K562 (cell line): ENCODE measurements around the gene IGF1R. TPM values are rescaled to one million over a fixed set of nuclear protein-coding genes. Genes with fewer than 3 reads are reported as not detected.

Experiments used
- ATAC-seq: fragments of 200-7000 bp; cut with Tn5 transposase; 3 replicates; pipeline ENCODE4 v1.9.1; 2020; ENCODE audit warnings: moderate library complexity
- BruUV-seq: library from RNA; stranded (reverse); fragments of 400-500 nt; replicated peaks from 2 replicates; lab custom pipeline; 2021; lab: Mats Ljungman, UMichigan
- CTCF ChIA-PET: fragments of 300-600 bp; formaldehyde crosslinking; extraction: SDS; loops from one replicate; lab custom pipeline; 2021; ENCODE audit warnings: low intra/inter-chr PET ratio; lab: Yijun Ruan, JAX
- POLR2A ChIA-PET: fragments of 300-600, 350-650 bp; sonication (Branson Sonifier 250); formaldehyde crosslinking; extraction: SDS; loops from one replicate; lab custom pipeline; 2021; ENCODE audit warnings: antibody characterized with exemption, inconsistent platforms; lab: Yijun Ruan, JAX
- DNase-seq, 4 experiments: peaks; one replicate each; pipeline versions ENCODE4 v3.0.0 to v3.0.0-alpha.2; 2011 to 2018; ENCODE audit warnings: low spot score in 3 of 4, mixed read lengths in 3 of 4; ENCODE audit errors: extremely low read depth in 1 of 4
- FAIRE-seq: peaks from 2 replicates; lab custom pipeline; 2011; peaks lifted over from hg19 to GRCh38; lab: Jason Lieb, UNC
- H2AFZ ChIP-seq: 2 replicates; pipeline ENCODE4 v1.6.0; 2011; ENCODE audit warnings: low read depth, low read length, control low read depth, inconsistent platforms
- H3K27ac ChIP-seq: fragments of 200-600 bp; 3 replicates; pipeline ENCODE4 v1.8.0; 2011; ENCODE audit warnings: low read depth, mild to moderate bottlenecking, control low read depth, inconsistent platforms, low read length, moderate library complexity, mixed read lengths; ENCODE audit errors: extremely low read depth
- H3K27me3 ChIP-seq, 2 experiments: fragments of 300-600 bp in 1 of 2; 2 replicates in 1 of 2; 3 replicates in 1 of 2; pipeline versions ENCODE4 v1.6.0 to v1.8.0; 2011; ENCODE audit warnings: inconsistent platforms in 2 of 2, low read length in 2 of 2, mild to moderate bottlenecking in 1 of 2, mixed read lengths in 1 of 2, moderate library complexity in 1 of 2; ENCODE audit not compliant: control insufficient read depth in 2 of 2, insufficient read depth in 2 of 2
- H3K36me3 ChIP-seq: fragments of 300-600 bp; 3 replicates; pipeline ENCODE4 v1.8.0; 2011; ENCODE audit warnings: mild to moderate bottlenecking, low read length, inconsistent platforms; ENCODE audit not compliant: control insufficient read depth, insufficient read depth
- H3K4me1 ChIP-seq, 2 experiments: fragments of 200-600 bp in 1 of 2; replicated peaks in 1 of 2; 2 replicates in 1 of 2; 3 replicates in 1 of 2; pipeline versions ENCODE4 v1.5.1 to v1.8.0; 2011; ENCODE audit warnings: inconsistent platforms in 2 of 2, low read length in 2 of 2, mild to moderate bottlenecking in 1 of 2, mixed read lengths in 1 of 2, moderate library complexity in 1 of 2; ENCODE audit not compliant: control insufficient read depth in 2 of 2, insufficient read depth in 2 of 2
- H3K4me2 ChIP-seq: 2 replicates; pipeline ENCODE4 v1.6.1; 2011; ENCODE audit warnings: low read length, control low read depth, inconsistent platforms, mixed read lengths; ENCODE audit not compliant: insufficient read depth
- H3K4me3 ChIP-seq: fragments of 200-600 bp; sonication (generic), shearing (Covaris generic); 2 replicates; pipeline ENCODE4 v1.5.1; 2016; ENCODE audit warnings: control low read depth, inconsistent platforms
- H3K79me2 ChIP-seq: fragments of 200-600 bp; 3 replicates; pipeline ENCODE4 v1.8.0; 2011; ENCODE audit warnings: low read length, inconsistent platforms; ENCODE audit not compliant: control insufficient read depth, insufficient read depth
- H3K9ac ChIP-seq, 2 experiments: 2 replicates each; pipeline versions ENCODE4 v1.6.0 to v1.6.1; 2011; ENCODE audit warnings: low read depth in 2 of 2, low read length in 2 of 2, control low read depth in 1 of 2, inconsistent platforms in 1 of 2, mild to moderate bottlenecking in 1 of 2, mixed read lengths in 1 of 2; ENCODE audit not compliant: insufficient read depth in 1 of 2
- H3K9me1 ChIP-seq: one replicate; pipeline ENCODE4 v1.6.0; 2011; ENCODE audit warnings: inconsistent platforms, mild to moderate bottlenecking, low read length, moderate library complexity; ENCODE audit not compliant: control insufficient read depth, insufficient read depth
- H3K9me3 ChIP-seq: replicated peaks from 2 replicates; pipeline ENCODE4 v1.5.1; 2011; ENCODE audit warnings: low read depth, low read length, inconsistent platforms; ENCODE audit not compliant: control insufficient read depth, insufficient read depth
- H4K20me1 ChIP-seq: replicated peaks from 2 replicates; pipeline ENCODE4 v1.6.1; 2011; ENCODE audit warnings: low read length, inconsistent platforms, mixed read lengths; ENCODE audit not compliant: control insufficient read depth, insufficient read depth
- HNRNPH1 ChIP-seq: fragments of 200-400 bp; formaldehyde crosslinking; optimal IDR thresholded peaks from 2 replicates; pipeline ENCODE3; 2017; ENCODE audit warnings: low read depth, mild to moderate bottlenecking, low read length, moderate library complexity
- MTA2 ChIP-seq: fragments of 450-650 bp; IDR thresholded peaks from 2 replicates; pipeline ENCODE4 v1.6.1; 2016; ENCODE audit warnings: low read depth
- POLR2A ChIP-seq: fragments of 450-650 bp; conservative IDR thresholded peaks from 2 replicates; pipeline ENCODE4 v1.6.1; 2016
- POLR2B ChIP-seq: fragments of 450-650 bp; IDR thresholded peaks from 2 replicates; pipeline ENCODE4 v1.6.1; 2018; ENCODE audit warnings: low read depth; ENCODE audit not compliant: partially characterized antibody
- RBM34 ChIP-seq: fragments of 200-400 bp; formaldehyde crosslinking; IDR thresholded peaks from 2 replicates; pipeline ENCODE4 v1.6.1; 2018; ENCODE audit warnings: low read length, borderline replicate concordance; ENCODE audit not compliant: insufficient read depth
- SAFB ChIP-seq: fragments of 200-400 bp; formaldehyde crosslinking; IDR thresholded peaks from 2 replicates; pipeline ENCODE4 v1.6.1; 2017; ENCODE audit warnings: low read depth, low read length, borderline replicate concordance
- SMARCE1 ChIP-seq: fragments of 450-650 bp; IDR thresholded peaks from 2 replicates; pipeline ENCODE4 v1.7.1; 2016; ENCODE audit warnings: mild to moderate bottlenecking
- ZFP1 ChIP-seq: fragments of 450-650 bp; formaldehyde crosslinking; IDR thresholded peaks from 2 replicates; pipeline ENCODE4 v1.4.0; 2020; ENCODE audit warnings: mild to moderate bottlenecking, mixed read lengths
- ZNF134 ChIP-seq: fragments of 250-450 bp; sonication (Bioruptor Pico); conservative IDR thresholded peaks from 2 replicates; pipeline ENCODE4 v1.4.0; 2020
- ZNF354B ChIP-seq: fragments of 250-450 bp; sonication (Bioruptor Pico); IDR thresholded peaks from 2 replicates; pipeline ENCODE4 v1.4.0; 2020
- ZNF507 ChIP-seq: conservative IDR thresholded peaks from 2 replicates; pipeline ENCODE4 v1.6.1; 2017; ENCODE audit warnings: missing genetic modification characterization, missing compliant biosample characterization
- ZNF77 ChIP-seq: fragments of 250-450 bp; sonication (Bioruptor Pico); IDR thresholded peaks from 2 replicates; pipeline ENCODE4 v1.5.0; 2020
- WGBS: fragments of 100-300 bp; shearing (Covaris generic); methylation state at CpG from one replicate; pipeline ENCODE4 v1.1.6; 2016; ENCODE audit warnings: low coverage, mixed read lengths; ENCODE audit not compliant: insufficient coverage; ENCODE audit errors: missing lambda C conversion rate; 5-methylcytosine and 5-hydroxymethylcytosine counted together
- in situ Hi-C: fragments of 300-500 bp; cut with MboI; formaldehyde crosslinking; loops from 4 replicates; pipeline ENCODE4 v1.15.0; 2018; ENCODE audit warnings: inconsistent platforms, mixed read lengths
- intact Hi-C: fragments of 100-400 bp; cut with micrococcal nuclease; formaldehyde crosslinking; loops from 2 replicates; pipeline ENCODE4 v1.14.2; 2022
- polyA plus RNA-seq, 8 experiments: library from polyadenylated mRNA; depleted of rRNA in 4 of 8; stranded (reverse) in 5 of 8; unstranded in 3 of 8; fragments of >200 nt; fragmentation: Nextera tagmentation in 2 of 8; fragmentation: Illumina TruSeq in 1 of 8; extraction: Ambion mirVana in 2 of 8; extraction: Trizol in 1 of 8; gene quantifications; 2 replicates each; pipeline versions ENCODE4 v1.2.1 to v1.2.3, GENCODE V29; 2011 to 2014; ENCODE audit warnings: inconsistent platforms in 1 of 8, missing spikeins in 1 of 8
- total RNA-seq, 7 experiments: library from RNA; depleted of rRNA in 6 of 7; stranded (reverse); fragments of >200 nt in 6 of 7; fragmentation: Illumina TruSeq in 2 of 7; extraction: Trizol in 2 of 7; gene quantifications; 2 replicates each; pipeline versions ENCODE4 v1.2.1 to v1.2.3, GENCODE V29; 2011 to 2021; ENCODE audit warnings: low replicate concordance in 1 of 7
- TF ChIP-seq, protein P1 (sequence below), 2 experiments: IDR thresholded peaks; 2 replicates each; pipeline ENCODE4 v1.6.1; 2011; ENCODE audit warnings: borderline replicate concordance in 1 of 2, control low read depth in 1 of 2, low read depth in 1 of 2, low read length in 1 of 2, mild to moderate bottlenecking in 1 of 2, mixed read lengths in 1 of 2, moderate library complexity in 1 of 2; ENCODE audit not compliant: insufficient read depth in 1 of 2, insufficient read length in 1 of 2, poor library complexity in 1 of 2, severe bottlenecking in 1 of 2; ENCODE audit errors: extremely low read depth in 1 of 2

Gene IGF1R
- total and polyA plus RNA-seq, 9 of the 15 experiments (the other 6 are each of a cell fraction or from before 2014, with no cell fraction given) = 0.35 to 8.0 (median 1.6) TPM

DNA sequence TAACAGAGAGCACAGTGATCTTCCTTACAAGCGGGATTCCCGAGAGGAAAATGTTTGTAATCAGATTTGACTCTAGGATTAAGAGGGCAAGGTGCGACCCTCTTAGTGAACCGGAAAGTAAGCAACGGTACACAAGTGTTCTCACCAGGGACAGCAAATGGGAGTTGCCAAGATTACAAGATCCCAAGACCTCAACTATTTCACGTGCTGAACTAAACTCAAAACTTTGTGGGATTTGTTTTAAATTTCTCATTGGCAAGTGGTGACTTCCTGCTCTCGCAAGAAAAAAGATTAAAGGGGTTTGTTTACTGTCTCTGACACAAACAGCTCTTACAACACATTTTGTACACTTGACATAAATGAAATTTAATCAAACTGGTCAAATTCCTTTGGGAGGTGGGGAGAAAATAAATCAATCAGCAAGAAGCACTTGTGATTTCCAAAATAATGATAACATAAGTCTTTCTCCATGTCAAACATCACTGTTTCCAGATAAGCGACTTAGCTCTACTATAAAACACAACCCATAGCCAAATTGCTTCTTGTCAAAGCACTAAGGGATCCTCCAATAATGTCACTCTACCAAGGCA is 361.5 kb downstream of the IGF1R start:
- TF ChIP-seq ZNF77 (CRISPR knock-in tag) (no peak), ZNF134 (no peak), ZNF354B (CRISPR knock-in tag) (no peak), RBM34 (no peak), POLR2B (no peak), SAFB (no peak), ZNF507 (tag) (no peak), POLR2A (no peak), HNRNPH1 (no peak), MTA2 (no peak), ZFP1 (CRISPR knock-in tag) (no peak), SMARCE1 (no peak)
- TF ChIP-seq, protein P1, sequence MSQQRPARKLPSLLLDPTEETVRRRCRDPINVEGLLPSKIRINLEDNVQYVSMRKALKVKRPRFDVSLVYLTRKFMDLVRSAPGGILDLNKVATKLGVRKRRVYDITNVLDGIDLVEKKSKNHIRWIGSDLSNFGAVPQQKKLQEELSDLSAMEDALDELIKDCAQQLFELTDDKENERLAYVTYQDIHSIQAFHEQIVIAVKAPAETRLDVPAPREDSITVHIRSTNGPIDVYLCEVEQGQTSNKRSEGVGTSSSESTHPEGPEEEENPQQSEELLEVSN (IDR thresholded peaks at IDR 0.05; ENCODE audit: borderline replicate concordance in 1 of 2, extremely low read depth in 1 of 2, insufficient read depth in 1 of 2, insufficient read length in 1 of 2, low read depth in 1 of 2, low read length in 1 of 2, poor library complexity in 1 of 2, severe bottlenecking in 1 of 2) = no peak
- TF ChIP-seq, all 486 proteins: peak for 0
- H3K9ac ChIP-seq = no peak overlapping the region
- no peaks in the 10 kb centered on the region for H3K36me3 ChIP-seq
- 0% methylated on average over 8 of the region's 8 CpGs for WGBS
- no TSS peak for BruUV-seq
- no peaks in the 10 kb centered on the region for H3K9me3 ChIP-seq
- H3K27ac ChIP-seq = no peak overlapping the region
- H3K4me1 ChIP-seq = peaks cover 0 to 3% of the 10 kb centered on the region in 2 experiments; a peak in 2 of 5 replicates
- ChIA-PET POLR2A (no interaction called here), CTCF (no interaction called here)
- no peak for ATAC-seq
- DNase-seq = no peak
- FAIRE-seq = no peak
- in situ Hi-C loops (loop anchor here (10.0 kb wide), 1 partner anchor 905 kb away; no protein-coding TSS in a partner anchor), intact Hi-C loops (no loop called here)
- no peaks in the 10 kb centered on the region for H3K9me1 ChIP-seq
- no peak overlapping the region for H3K4me3 ChIP-seq
- H3K79me2 ChIP-seq = no peaks in the 10 kb centered on the region
- peaks cover 9 to 26% of the 10 kb centered on the region in 2 experiments; a peak in 4 of 5 replicates for H3K27me3 ChIP-seq
- H3K4me2 ChIP-seq = no peak overlapping the region
- H4K20me1 ChIP-seq = no peaks in the 10 kb centered on the region
- no peak overlapping the region for H2AFZ ChIP-seq
